Embryonic facial prominence (tissue), 1 donor: ENCODE data around the gene CTRB1.
"Not testable (repeated sequence)": the region's sequence is repeated elsewhere in the genome, so short reads cannot be mapped to it uniquely, and the experiment has no call there.

Experiments used
- DNase-seq: peaks from one replicate; pipeline ENCODE4 v3.0.0-alpha.2; 2016; ENCODE audit errors: extremely low spot score

Gene CTRB1

GRCh38 chr16:75271441-75272096 is 52.8 kb downstream of the CTRB1 start:
- DNase-seq, result no peak

- no peak for DNase-seq
These were observed 53.3 kb downstream of the CTRB1 start for GRCh38 chr16:75272097-75272551.

- DNase-seq, result not testable (repeated sequence)
These were observed 53.8 kb downstream of the CTRB1 start for GRCh38 chr16:75272629-75273028.

- no peak for DNase-seq
These were observed 54.5 kb downstream of the CTRB1 start for GRCh38 chr16:75273054-75273925.
